Adrenal gland (tissue), 5 donors: ENCODE results near the gene FIP1L1.

Source experiments
- CTCF ChIP-seq, 6 experiments: fragments of 450-650 bp in 4 of 6; fragments of 200-600 bp in 2 of 6; sonication (generic) in 1 of 6; IDR thresholded peaks; 1 replicate in 5 of 6; 2 replicates in 1 of 6; pipeline versions ENCODE4 v1.5.1 to v1.8.0; 2016 to 2021; ENCODE audit warnings: antibody characterized with exemption in 6 of 6, mild to moderate bottlenecking in 2 of 6, moderate library complexity in 1 of 6
- POLR2A ChIP-seq, 2 donors: fragments of 450-650 bp; IDR thresholded peaks; one replicate each; pipeline ENCODE4 v1.6.1; 2017; ENCODE audit warnings: antibody characterized with exemption in 2 of 2, mild to moderate bottlenecking in 2 of 2, moderate library complexity in 1 of 2
- donor health status: DM: no; HTN: no; CAD: no.

DNA sequence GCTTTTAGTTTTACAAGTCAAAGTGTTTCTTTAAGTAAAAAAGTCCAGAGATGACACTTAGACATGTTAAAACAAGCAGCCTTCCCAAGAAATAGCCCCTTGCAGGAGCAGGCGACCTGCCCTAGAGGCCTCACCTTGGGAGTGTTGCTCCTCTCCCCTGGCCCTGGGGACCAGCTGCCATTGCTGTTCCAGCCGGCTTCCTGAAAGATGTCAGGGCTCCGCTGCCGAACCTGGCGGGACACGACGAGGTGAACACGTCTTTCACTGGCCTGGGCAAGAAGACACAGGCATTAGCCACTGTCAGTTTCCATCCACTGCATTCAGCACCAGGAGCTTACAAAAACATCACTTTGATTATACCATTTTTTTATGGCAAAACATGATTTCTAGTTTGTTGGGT is 104.1 kb downstream of the FIP1L1 start:
- TF ChIP-seq CTCF (IDR thresholded peaks at IDR 0.05) (no peak), POLR2A (IDR thresholded peaks at IDR 0.05) (no peak)
